HepG2 (cell line): ENCODE measurements around the gene ISG20L2. TPM values are rescaled to one million over a fixed set of nuclear protein-coding genes. Genes with fewer than 3 reads are reported as not detected.

Source experiments
- ARID4A ChIP-seq: sonication (generic); formaldehyde crosslinking; IDR thresholded peaks from 2 replicates; pipeline ENCODE4 v1.5.0; 2020; ENCODE audit warnings: mild to moderate bottlenecking, missing genetic modification reagents, borderline replicate concordance
- CHD4 ChIP-seq: fragments of 200-600 bp; sonication (generic); IDR thresholded peaks from 2 replicates; pipeline ENCODE4 v1.7.0; 2017; ENCODE audit warnings: mild to moderate bottlenecking, low read length, borderline replicate concordance
- CSRNP2 ChIP-seq: sonication (generic); formaldehyde crosslinking; conservative IDR thresholded peaks from 2 replicates; pipeline ENCODE4 v1.8.0; 2022; ENCODE audit warnings: low read depth, missing genetic modification reagents
- FOXA1 ChIP-seq, 2 experiments: fragments of 450-650 bp in 1 of 2; sonication (generic) in 1 of 2; formaldehyde crosslinking in 1 of 2; IDR thresholded peaks; 2 replicates each; pipeline versions ENCODE4 v1.4.0 to v1.6.1; 2016 to 2020; ENCODE audit warnings: missing genetic modification reagents in 1 of 2
- GLI4 ChIP-seq: sonication (generic); formaldehyde crosslinking; IDR thresholded peaks from 2 replicates; pipeline ENCODE4 v1.5.1; 2020; ENCODE audit warnings: missing genetic modification reagents, mild to moderate bottlenecking, moderate library complexity, borderline replicate concordance
- MIER3 ChIP-seq: IDR thresholded peaks from 2 replicates; pipeline ENCODE4 v1.6.1; 2016; ENCODE audit warnings: missing compliant biosample characterization, borderline replicate concordance
- NAIF1 ChIP-seq: sonication (generic); formaldehyde crosslinking; IDR thresholded peaks from 2 replicates; pipeline ENCODE4 v1.5.0; 2020; ENCODE audit warnings: mild to moderate bottlenecking, missing genetic modification reagents, borderline replicate concordance
- NCOA2 ChIP-seq: sonication (generic); formaldehyde crosslinking; IDR thresholded peaks from 2 replicates; pipeline ENCODE4 v1.8.0; 2022; ENCODE audit warnings: inconsistent platforms
- NFIC ChIP-seq: IDR thresholded peaks from 2 replicates; pipeline ENCODE4 v1.6.1; 2012; ENCODE audit warnings: mild to moderate bottlenecking, low read length, inconsistent platforms
- NR2F1 ChIP-seq, 2 experiments: fragments of 450-650 bp in 1 of 2; formaldehyde crosslinking in 1 of 2; IDR thresholded peaks; 2 replicates each; pipeline versions ENCODE4 v1.5.0 to v1.6.1; 2016 to 2020; ENCODE audit warnings: mild to moderate bottlenecking in 1 of 2, missing compliant biosample characterization in 1 of 2, missing genetic modification reagents in 1 of 2, moderate library complexity in 1 of 2
- POLR2AphosphoS5 ChIP-seq: IDR thresholded peaks from 2 replicates; pipeline ENCODE4 v1.6.1; 2012; ENCODE audit warnings: low read depth, low read length
- RAD21 ChIP-seq: fragments of 450-650 bp; formaldehyde crosslinking; IDR thresholded peaks from 2 replicates; pipeline ENCODE4 v1.5.0; 2020; ENCODE audit warnings: mild to moderate bottlenecking
- REXO4 ChIP-seq: sonication (generic); formaldehyde crosslinking; IDR thresholded peaks from 2 replicates; pipeline ENCODE4 v1.8.0; 2022; ENCODE audit warnings: missing genetic modification reagents, mild to moderate bottlenecking, borderline replicate concordance
- SMARCE1 ChIP-seq: fragments of 450-650 bp; IDR thresholded peaks from 2 replicates; pipeline ENCODE4 v1.6.1; 2017; ENCODE audit warnings: borderline replicate concordance
- STAT6 ChIP-seq: sonication (generic); formaldehyde crosslinking; IDR thresholded peaks from 2 replicates; pipeline ENCODE4 v1.4.0; 2020; ENCODE audit warnings: missing genetic modification reagents, mild to moderate bottlenecking, borderline replicate concordance
- ZNF143 ChIP-seq: sonication (generic); formaldehyde crosslinking; IDR thresholded peaks from 2 replicates; pipeline ENCODE4 v1.4.0; 2020; ENCODE audit warnings: missing genetic modification reagents
- ZNF570 ChIP-seq: sonication (generic); formaldehyde crosslinking; IDR thresholded peaks from 2 replicates; pipeline ENCODE4 v1.4.0; 2020; ENCODE audit warnings: mild to moderate bottlenecking, missing genetic modification reagents, borderline replicate concordance
- polyA plus RNA-seq, 8 experiments: library from polyadenylated mRNA; depleted of rRNA in 3 of 8; stranded (reverse) in 7 of 8; unstranded in 1 of 8; fragments of >200 nt; fragmentation: Illumina TruSeq in 4 of 8; extraction: Trizol in 4 of 8; gene quantifications; 2 replicates each; pipeline versions ENCODE4 v1.2.1 to v1.2.3, GENCODE V29; 2011 to 2016; ENCODE audit warnings: low read depth in 4 of 8, missing spikeins in 1 of 8, mixed read lengths in 1 of 8; ENCODE audit not compliant: insufficient read depth in 1 of 8
- total RNA-seq, 5 experiments: library from RNA; depleted of rRNA; stranded (reverse); fragments of >200 nt; fragmentation: Illumina TruSeq; extraction: Trizol; gene quantifications; 2 replicates each; pipeline ENCODE4 v1.2.3, GENCODE V29; 2016; ENCODE audit warnings: low read depth in 1 of 5

ISG20L2 gene
- total and polyA plus RNA-seq, 2 of the 13 experiments (the other 11 are each of a cell fraction or from before 2014, with no cell fraction given), result 19.8 to 21.3 TPM

- TF ChIP-seq MIER3 (CRISPR knock-in tag) (peak; percentile 76; the same call in 1 of the 2 replicates), RAD21 (CRISPR knock-in tag) (0 out of 2 replicates have a peak, but pooled peaks have one; percentile 35), POLR2AphosphoS5 (peak; percentile 82), NR2F1 (CRISPR knock-in tag; IDR thresholded peaks at IDR 0.05) (peak; percentile 61 to 89), ARID4A (peak; percentile 97), CSRNP2 (CRISPR knock-in tag) (no peak), SMARCE1 (no peak), ZNF570 (CRISPR knock-in tag) (no peak), GLI4 (CRISPR knock-in tag) (peak; percentile 77; the same call in 1 of the 2 replicates), ZNF143 (CRISPR knock-in tag) (peak; percentile 99), CHD4 (no peak), FOXA1 (IDR thresholded peaks at IDR 0.05) (no peak), FOXA1 (CRISPR knock-in tag; IDR thresholded peaks at IDR 0.05) (no peak), NCOA2 (CRISPR knock-in tag) (0 out of 2 replicates have a peak, but pooled peaks have one; percentile 15), NFIC (no peak; the same call in 1 of the 2 replicates), REXO4 (CRISPR knock-in tag) (no peak), STAT6 (CRISPR knock-in tag) (peak; percentile 87; the same call in 1 of the 2 replicates), NAIF1 (CRISPR knock-in tag) (peak; percentile 75; the same call in 1 of the 2 replicates)
Observed at GRCh38 chr1:156740741-156741480, 12.3 kb upstream of the ISG20L2 start, which contains the start of gene MRPL24 (continued).
